ENCODE results near the gene ADCY5.

DNA sequence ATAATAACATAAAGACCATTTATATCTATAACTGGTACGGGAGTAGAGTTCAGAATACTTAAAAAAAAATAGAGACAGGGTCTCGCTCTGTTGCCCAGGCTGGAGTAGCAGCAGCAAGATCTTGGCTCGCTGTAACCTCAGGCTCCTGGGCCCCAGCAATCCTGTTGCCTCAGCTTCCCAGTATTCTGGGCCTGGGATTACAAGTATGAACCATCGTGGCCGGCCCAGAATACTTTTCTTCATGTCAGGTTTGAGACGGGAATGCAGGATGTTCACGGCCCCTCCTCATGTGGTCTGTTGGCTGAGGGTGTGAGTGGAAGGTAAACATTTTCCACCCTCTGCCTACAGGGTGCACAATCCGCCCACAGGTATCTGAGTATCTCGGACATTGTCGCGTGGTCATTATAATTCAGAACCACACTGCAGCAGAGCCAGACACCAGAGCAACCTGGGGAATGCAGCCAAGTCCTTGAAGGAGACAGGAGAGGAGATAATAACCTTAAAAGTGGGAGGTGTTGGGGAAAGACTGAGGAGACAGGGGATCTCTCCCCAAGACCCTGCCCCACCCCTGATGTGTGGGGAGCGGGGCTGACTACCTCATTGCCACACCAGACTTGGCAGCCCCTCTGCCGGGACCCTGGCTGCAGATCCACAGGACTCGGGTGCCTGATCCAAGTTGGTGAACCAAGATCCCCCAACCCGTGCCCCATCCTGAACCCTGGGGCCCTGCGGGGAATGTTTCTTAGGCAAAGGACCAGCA is 106.8 kb downstream of the ADCY5 start:
- TF ChIP-seq, protein P1, sequence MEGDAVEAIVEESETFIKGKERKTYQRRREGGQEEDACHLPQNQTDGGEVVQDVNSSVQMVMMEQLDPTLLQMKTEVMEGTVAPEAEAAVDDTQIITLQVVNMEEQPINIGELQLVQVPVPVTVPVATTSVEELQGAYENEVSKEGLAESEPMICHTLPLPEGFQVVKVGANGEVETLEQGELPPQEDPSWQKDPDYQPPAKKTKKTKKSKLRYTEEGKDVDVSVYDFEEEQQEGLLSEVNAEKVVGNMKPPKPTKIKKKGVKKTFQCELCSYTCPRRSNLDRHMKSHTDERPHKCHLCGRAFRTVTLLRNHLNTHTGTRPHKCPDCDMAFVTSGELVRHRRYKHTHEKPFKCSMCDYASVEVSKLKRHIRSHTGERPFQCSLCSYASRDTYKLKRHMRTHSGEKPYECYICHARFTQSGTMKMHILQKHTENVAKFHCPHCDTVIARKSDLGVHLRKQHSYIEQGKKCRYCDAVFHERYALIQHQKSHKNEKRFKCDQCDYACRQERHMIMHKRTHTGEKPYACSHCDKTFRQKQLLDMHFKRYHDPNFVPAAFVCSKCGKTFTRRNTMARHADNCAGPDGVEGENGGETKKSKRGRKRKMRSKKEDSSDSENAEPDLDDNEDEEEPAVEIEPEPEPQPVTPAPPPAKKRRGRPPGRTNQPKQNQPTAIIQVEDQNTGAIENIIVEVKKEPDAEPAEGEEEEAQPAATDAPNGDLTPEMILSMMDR (IDR thresholded peaks at IDR 0.05; ENCODE audit: low read length), result no peak; the same call in 1 of the 2 replicates
- TF ChIP-seq EZH2 (IDR thresholded peaks at IDR 0.05; ENCODE audit: borderline replicate concordance, low read length), result no peak

Measured in OCI-LY1 (cell line).